A549 treated with CpdA at 1 μM for 4 hours (cell line): Measurements from ENCODE around the gene KIF21B. TPM values are rescaled to one million over a fixed set of nuclear protein-coding genes. Genes with fewer than 3 reads are reported as not detected.

ENCODE experiments used
- total RNA-seq: library from RNA; stranded (reverse); fragments of 200-300 nt; extraction: Qiagen RNA extraction; gene quantifications from 5 replicates; pipeline ENCODE4 v1.2.3, GENCODE V29; 2022; ENCODE audit warnings: low read depth

Gene KIF21B
- 1.8 to 3.8 TPM (median 2.8 TPM) in 5 replicates for total RNA-seq

GRCh38 chr1:201023517-201023902, at the start of gene KIF21B:
KIF21B (minus strand) TSS chr1:201023714; CDS start chr1:201023383, 331 bp downstream.

Other genes with a start within 250 kb of the KIF21B start
- gene GPR25, start 150.7 kb downstream of the KIF21B start, total RNA-seq = not detected in 5 replicates
- gene INAVA, start 128.8 kb downstream of the KIF21B start, total RNA-seq = 33.8 to 43.7 TPM (median 37.4 TPM) in 5 replicates
- 0.02 TPM in 1 of 5 replicates, not detected in the others for gene CACNA1S, start 88.7 kb upstream of the KIF21B start, total RNA-seq
- 0.08 to 0.27 TPM (median 0.09 TPM) in 4 of 5 replicates, not detected in the other for gene ASCL5, start 103.5 kb upstream of the KIF21B start, total RNA-seq
- gene TMEM9, start 130.8 kb upstream of the KIF21B start, total RNA-seq = 79.3 to 91.4 TPM (median 84.9 TPM) in 5 replicates
- 0.90 to 1.5 TPM (median 1.1 TPM) in 5 replicates for gene IGFN1, start 167.1 kb upstream of the KIF21B start, total RNA-seq